SK-N-SH treated with all-trans-retinoic acid at 6 μM for 48 hours (cell line): ENCODE measurements around the gene SRP14.
"Not testable (repeated sequence)": the region's sequence is repeated elsewhere in the genome, so short reads cannot be mapped to it uniquely, and the experiment has no call there.

Source experiments
- ATAC-seq: fragments of 200-7000 bp; cut with Tn5 transposase; 3 replicates; pipeline ENCODE4 v1.9.1; 2020; ENCODE audit warnings: mild to moderate bottlenecking, moderate library complexity
- ARNTL ChIP-seq: fragments of 450-650 bp; formaldehyde crosslinking; IDR thresholded peaks from 2 replicates; pipeline ENCODE4 v1.5.0; 2020; ENCODE audit warnings: low read depth, mild to moderate bottlenecking, moderate library complexity, borderline replicate concordance
- CREB5 ChIP-seq: fragments of 250-450 bp; sonication (Bioruptor Pico); IDR thresholded peaks from 2 replicates; pipeline ENCODE4 v1.5.1; 2020; ENCODE audit warnings: low read depth, mild to moderate bottlenecking, moderate library complexity
- CSDC2 ChIP-seq: fragments of 250-450 bp; sonication (Bioruptor Pico); IDR thresholded peaks from 2 replicates; pipeline ENCODE4 v1.5.0; 2020; ENCODE audit warnings: mild to moderate bottlenecking, moderate library complexity
- CSRNP3 ChIP-seq: fragments of 250-450 bp; sonication (Bioruptor Pico); IDR thresholded peaks from 2 replicates; pipeline ENCODE4 v1.5.1; 2021; ENCODE audit warnings: mild to moderate bottlenecking, moderate library complexity
- ESRRG ChIP-seq: fragments of 250-450 bp; sonication (Bioruptor Pico); IDR thresholded peaks from 2 replicates; pipeline ENCODE4 v1.6.1; 2021; ENCODE audit warnings: mild to moderate bottlenecking
- ISL1 ChIP-seq: fragments of 250-450 bp; sonication (Bioruptor Pico); IDR thresholded peaks from 2 replicates; pipeline ENCODE4 v2.1.2; 2022; ENCODE audit warnings: mild to moderate bottlenecking, moderate library complexity
- OSR1 ChIP-seq: fragments of 250-450 bp; sonication (Bioruptor Pico); IDR thresholded peaks from 2 replicates; pipeline ENCODE4 v1.8.0; 2022; ENCODE audit warnings: moderate library complexity, mild to moderate bottlenecking, inconsistent platforms
- PATZ1 ChIP-seq: fragments of 250-450 bp; sonication (Bioruptor Pico); IDR thresholded peaks from 2 replicates; pipeline ENCODE4 v1.8.0; 2020; ENCODE audit warnings: mild to moderate bottlenecking, moderate library complexity, borderline replicate concordance
- POU6F1 ChIP-seq: fragments of 250-450 bp; sonication (Bioruptor Pico); IDR thresholded peaks from 2 replicates; pipeline ENCODE4 v1.8.0; 2021; ENCODE audit warnings: low read depth, mild to moderate bottlenecking, moderate library complexity, borderline replicate concordance
- PPARA ChIP-seq: fragments of 250-450 bp; sonication (Bioruptor Pico); IDR thresholded peaks from 2 replicates; pipeline ENCODE4 v1.5.0; 2020; ENCODE audit warnings: mild to moderate bottlenecking, borderline replicate concordance
- RARB ChIP-seq: fragments of 250-450 bp; sonication (Bioruptor Pico); IDR thresholded peaks from 2 replicates; pipeline ENCODE4 v1.8.0; 2021; ENCODE audit warnings: mild to moderate bottlenecking, moderate library complexity
- SNAI2 ChIP-seq: fragments of 250-450 bp; sonication (Bioruptor Pico); IDR thresholded peaks from 2 replicates; pipeline ENCODE4 v1.5.0; 2020; ENCODE audit warnings: mild to moderate bottlenecking, moderate library complexity
- TCF4 ChIP-seq: fragments of 250-450 bp; sonication (Bioruptor Pico); IDR thresholded peaks from 2 replicates; pipeline ENCODE4 v1.8.0; 2021; ENCODE audit warnings: mild to moderate bottlenecking, moderate library complexity, borderline replicate concordance
- TOX ChIP-seq: fragments of 250-450 bp; sonication (Bioruptor Pico); IDR thresholded peaks from 2 replicates; pipeline ENCODE4 v1.8.0; 2021; ENCODE audit warnings: mild to moderate bottlenecking, moderate library complexity, borderline replicate concordance
- ZC3H10 ChIP-seq: fragments of 250-450 bp; sonication (Bioruptor Pico); IDR thresholded peaks from 2 replicates; pipeline ENCODE4 v1.5.1; 2021; ENCODE audit warnings: mild to moderate bottlenecking, moderate library complexity
- ZFP3 ChIP-seq: fragments of 250-450 bp; sonication (Bioruptor Pico); IDR thresholded peaks from 2 replicates; pipeline ENCODE4 v1.5.0; 2020; ENCODE audit warnings: mild to moderate bottlenecking, moderate library complexity
- ZFP30 ChIP-seq: fragments of 450-650 bp; formaldehyde crosslinking; IDR thresholded peaks from 2 replicates; pipeline ENCODE4 v1.5.0; 2022; ENCODE audit warnings: mild to moderate bottlenecking, moderate library complexity
- ZNF70 ChIP-seq: fragments of 450-650 bp; formaldehyde crosslinking; IDR thresholded peaks from 2 replicates; pipeline ENCODE4 v1.5.0; 2020; ENCODE audit warnings: mild to moderate bottlenecking, moderate library complexity
- ZNF8 ChIP-seq: fragments of 450-650 bp; formaldehyde crosslinking; IDR thresholded peaks from 2 replicates; pipeline ENCODE4 v1.5.0; 2020; ENCODE audit warnings: mild to moderate bottlenecking, moderate library complexity

The SRP14 gene

GRCh38 chr15:40016224-40016865 is 22.6 kb downstream of the SRP14 start:
- no peak for TF ChIP-seq CREB5 (CRISPR knock-in tag)
- TF ChIP-seq CSRNP3 (CRISPR knock-in tag): no peak
- no peak for ATAC-seq

- TF ChIP-seq TOX (CRISPR knock-in tag) (no peak), ZFP30 (no peak), RARB (CRISPR knock-in tag) (no peak), CSDC2 (CRISPR knock-in tag) (no peak), CREB5 (CRISPR knock-in tag) (no peak), ZC3H10 (CRISPR knock-in tag) (no peak), SNAI2 (CRISPR knock-in tag) (no peak), OSR1 (CRISPR knock-in tag) (no peak), PATZ1 (CRISPR knock-in tag) (no peak), ZFP3 (CRISPR knock-in tag) (no peak), ZNF70 (CRISPR knock-in tag) (no peak), ARNTL (CRISPR knock-in tag) (no peak), PPARA (CRISPR knock-in tag) (no peak), POU6F1 (CRISPR knock-in tag) (no peak), TCF4 (CRISPR knock-in tag) (no peak), ISL1 (CRISPR knock-in tag) (no peak)
- no peak for ATAC-seq
Measured at GRCh38 chr15:40014390-40014789, 24.6 kb downstream of the SRP14 start.

- ATAC-seq: not testable (repeated sequence)
Measured at GRCh38 chr15:40013372-40013771, 25.6 kb downstream of the SRP14 start.

GRCh38 chr15:40011303-40011702 is 27.7 kb downstream of the SRP14 start:
- TF ChIP-seq ZNF8 (CRISPR knock-in tag) (no peak), PATZ1 (CRISPR knock-in tag) (no peak), ESRRG (CRISPR knock-in tag) (no peak), ISL1 (CRISPR knock-in tag) (no peak), POU6F1 (CRISPR knock-in tag) (no peak), CREB5 (CRISPR knock-in tag) (no peak), CSDC2 (CRISPR knock-in tag) (no peak)
- ATAC-seq: no peak
